DMS 273 (cell line): Measurements from ENCODE around the gene UHRF2.
"Not testable (repeated sequence)": the region's sequence is repeated elsewhere in the genome, so short reads cannot be mapped to it uniquely, and the experiment has no call there.

ENCODE experiments used
- DNase-seq: peaks from one replicate; lab custom pipeline; 2025; ENCODE audit not compliant: unreplicated experiment; lab: John Stamatoyannopoulos, UW

Gene UHRF2, protein sequence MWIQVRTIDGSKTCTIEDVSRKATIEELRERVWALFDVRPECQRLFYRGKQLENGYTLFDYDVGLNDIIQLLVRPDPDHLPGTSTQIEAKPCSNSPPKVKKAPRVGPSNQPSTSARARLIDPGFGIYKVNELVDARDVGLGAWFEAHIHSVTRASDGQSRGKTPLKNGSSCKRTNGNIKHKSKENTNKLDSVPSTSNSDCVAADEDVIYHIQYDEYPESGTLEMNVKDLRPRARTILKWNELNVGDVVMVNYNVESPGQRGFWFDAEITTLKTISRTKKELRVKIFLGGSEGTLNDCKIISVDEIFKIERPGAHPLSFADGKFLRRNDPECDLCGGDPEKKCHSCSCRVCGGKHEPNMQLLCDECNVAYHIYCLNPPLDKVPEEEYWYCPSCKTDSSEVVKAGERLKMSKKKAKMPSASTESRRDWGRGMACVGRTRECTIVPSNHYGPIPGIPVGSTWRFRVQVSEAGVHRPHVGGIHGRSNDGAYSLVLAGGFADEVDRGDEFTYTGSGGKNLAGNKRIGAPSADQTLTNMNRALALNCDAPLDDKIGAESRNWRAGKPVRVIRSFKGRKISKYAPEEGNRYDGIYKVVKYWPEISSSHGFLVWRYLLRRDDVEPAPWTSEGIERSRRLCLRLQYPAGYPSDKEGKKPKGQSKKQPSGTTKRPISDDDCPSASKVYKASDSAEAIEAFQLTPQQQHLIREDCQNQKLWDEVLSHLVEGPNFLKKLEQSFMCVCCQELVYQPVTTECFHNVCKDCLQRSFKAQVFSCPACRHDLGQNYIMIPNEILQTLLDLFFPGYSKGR

DNA sequence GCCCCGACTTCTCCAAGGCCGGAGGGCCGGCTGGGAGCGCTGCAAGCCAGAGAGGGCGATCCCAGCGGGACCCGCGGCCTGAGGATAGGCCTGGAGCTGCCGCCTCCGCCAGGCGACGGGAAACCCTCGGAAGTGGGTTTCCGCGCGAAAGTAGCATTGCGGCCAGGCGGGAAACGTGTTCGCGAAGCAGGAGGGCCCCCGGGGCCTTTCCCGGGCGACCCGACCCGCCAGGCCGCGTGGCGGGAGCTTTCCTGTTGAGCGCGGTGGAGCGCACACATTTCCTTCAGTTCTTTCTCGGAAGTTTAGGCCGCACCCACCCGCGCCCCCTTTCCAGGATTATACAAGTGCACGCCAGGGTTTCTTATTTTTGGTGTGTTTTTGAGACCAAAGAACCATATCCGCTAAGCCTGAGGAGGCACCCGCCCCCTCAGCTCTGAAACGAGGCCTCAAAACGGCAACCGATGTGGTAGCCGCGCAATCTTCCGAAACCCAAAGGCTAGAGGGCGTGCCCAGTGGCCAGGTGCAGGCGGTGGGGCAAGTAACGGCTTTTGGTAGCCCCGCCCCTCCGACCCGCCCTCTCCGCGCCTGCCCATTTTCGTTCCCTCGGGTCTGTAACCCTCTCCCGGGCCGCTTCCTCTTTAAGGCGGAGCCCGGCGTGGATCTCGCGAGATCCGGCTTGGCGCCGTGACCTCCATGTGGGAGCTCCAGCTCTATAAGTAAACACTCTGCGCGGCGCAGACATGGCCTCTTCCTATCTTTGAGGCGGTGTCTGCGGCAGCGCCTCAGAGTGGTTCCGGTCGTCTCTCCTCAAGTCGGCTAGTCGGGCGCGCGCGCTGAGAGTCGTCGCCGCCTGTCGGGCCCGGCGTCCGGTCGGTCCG lies at the start of gene UHRF2:
Gene UHRF2, plus strand, starts transcription at position 713 of the 878 bp plus-strand sequence. CDS start 292 bp downstream, outside the sequence.
- peak; percentile 98 for DNase-seq

DNA sequence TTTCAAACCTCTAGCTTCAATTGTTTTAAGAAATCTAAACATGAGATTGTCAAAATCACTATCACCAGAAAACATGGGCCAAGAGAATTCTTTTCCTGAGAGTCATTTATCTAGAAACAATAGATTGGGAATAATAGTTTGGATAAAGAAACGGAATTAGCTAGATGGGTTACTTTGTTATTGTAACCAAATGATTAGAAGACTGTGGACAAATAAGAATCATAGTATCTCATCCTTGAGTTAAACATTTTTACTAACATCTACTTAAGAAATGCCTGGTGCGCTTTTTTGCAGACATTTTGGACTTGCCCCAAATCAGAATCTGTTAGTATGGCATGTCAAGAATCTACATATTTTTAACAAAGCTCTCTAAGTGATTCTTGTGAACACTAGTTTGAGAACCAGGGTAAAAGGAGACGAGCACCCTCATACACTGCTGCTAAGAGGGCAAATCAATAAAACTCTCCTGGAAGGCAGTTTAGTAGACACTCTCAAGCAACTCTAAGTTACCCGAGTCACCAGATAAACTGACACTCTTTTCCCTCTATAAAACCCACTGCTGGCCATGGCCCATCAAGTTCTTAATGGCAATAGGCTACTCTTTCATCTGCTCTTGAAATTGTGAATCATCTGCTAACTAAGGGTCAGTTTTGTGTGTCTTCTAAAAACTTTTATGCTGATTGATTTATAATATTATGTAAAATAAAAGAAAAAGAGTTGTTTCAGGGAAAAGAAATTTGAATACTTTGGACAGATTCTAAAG lies 45.7 kb upstream of the UHRF2 start:
- no peak for DNase-seq

DNA sequence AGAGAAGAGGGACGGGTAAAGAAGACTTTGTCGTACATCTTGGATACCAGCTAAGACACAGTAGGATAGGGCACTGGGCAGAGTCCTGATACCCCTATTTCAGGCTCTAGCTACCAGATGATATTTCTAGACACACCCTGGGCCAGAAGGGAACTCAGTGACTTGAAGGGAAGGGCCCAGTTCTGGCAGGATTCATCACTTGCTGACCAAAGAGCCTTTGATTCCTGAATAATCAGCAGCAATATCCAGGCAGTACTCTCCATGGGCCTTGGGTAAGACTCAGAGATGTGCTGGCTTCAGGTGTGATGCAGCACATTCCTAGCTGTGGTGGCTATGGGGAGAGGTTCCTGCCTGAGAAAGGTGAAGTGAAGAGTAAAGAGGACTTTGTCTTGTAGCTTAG lies 44.2 kb upstream of the UHRF2 start:
- no peak for DNase-seq

DNA sequence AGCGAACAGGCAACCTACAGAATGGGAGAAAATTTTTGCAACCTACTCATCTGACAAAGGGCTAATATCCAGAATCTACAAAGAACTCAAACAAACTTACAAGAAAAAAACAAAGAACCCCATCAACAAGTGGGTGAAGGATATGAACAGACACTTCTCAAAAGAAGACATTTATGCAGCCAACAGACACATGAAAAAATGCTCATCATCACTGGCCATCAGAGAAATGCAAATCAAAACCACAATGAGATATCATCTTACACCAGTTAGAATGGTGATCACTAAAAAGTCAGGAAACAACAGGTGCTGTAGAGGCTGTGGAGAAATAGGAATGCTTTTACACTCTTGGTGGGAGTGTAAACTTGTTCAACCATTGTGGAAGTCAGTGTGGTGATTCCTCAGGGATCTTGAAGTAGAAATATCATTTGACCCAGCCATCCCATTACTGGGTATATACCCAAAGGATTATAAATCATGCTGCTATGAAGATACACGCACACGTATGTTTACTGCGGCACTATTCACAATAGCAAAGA lies 31.5 kb upstream of the UHRF2 start:
- not testable (repeated sequence) for DNase-seq

DNA sequence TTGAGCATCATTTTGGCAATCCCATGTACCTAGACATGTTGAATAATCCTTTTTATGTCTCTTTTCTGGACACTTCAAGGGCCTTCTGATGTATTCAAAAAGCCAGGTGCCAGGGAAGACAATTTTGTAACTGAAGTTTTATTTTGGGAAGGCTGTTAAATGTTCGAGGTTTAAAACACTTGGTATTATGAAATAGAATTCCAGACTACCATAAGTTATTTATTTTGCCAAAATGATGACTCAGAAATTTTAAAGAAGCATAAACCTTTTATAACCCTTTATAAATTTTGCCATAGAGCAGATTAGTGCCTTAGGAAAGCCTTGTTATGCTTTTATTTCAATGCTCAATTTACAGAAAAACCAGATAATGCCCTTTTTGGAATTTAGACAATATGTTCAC lies 30.3 kb upstream of the UHRF2 start:
- DNase-seq, result no peak

DNA sequence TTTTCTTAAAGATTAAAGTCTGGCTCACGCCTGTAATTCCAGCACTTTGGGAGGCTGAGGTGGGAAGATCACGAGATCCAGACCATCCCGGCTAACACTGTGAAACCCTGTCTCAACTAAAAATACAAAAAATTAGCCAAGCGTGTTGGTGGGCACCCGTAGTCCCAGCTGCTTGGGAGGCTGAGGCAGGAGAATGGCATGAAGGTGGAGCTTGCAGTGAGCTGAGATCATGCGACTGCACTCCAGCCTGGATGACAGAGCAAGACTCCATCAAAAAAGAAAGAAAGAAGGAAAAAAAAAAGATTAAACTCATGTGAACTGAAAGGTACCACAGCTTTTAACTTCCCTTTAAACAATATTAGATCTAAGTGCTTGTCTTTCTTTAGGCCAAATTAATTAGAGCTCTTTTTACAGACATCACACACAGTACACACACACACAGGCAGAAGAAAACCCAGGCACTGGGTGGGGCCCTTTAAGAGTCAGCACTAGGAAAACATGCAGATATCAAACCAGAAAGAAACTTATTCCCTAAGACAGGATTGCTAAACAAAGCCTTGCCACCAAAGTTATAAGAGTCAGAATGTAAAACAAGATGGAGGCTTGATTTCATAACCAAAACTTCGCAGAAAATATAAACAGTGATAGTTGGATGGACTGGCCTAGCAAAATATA lies 29.3 kb upstream of the UHRF2 start:
- DNase-seq, result no peak

DNA sequence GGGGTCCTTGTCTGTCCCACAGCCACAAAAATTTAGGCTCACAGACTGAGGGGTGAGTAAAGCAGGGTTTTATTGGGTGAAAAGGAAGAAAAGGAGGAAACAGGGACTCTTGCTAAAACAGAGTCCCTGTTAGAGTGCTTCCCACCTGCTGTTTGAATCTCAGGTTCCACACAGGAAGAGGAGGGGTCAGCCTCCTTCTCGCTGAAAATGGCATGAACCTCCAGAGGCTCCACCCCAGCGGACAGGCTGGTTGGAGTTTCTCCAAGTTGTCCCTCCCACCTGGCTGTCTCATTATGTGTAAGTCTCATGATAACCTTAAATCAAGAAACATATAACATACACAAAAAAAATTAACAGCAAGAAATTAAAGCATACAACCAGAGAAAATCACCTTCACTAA lies 28.3 kb upstream of the UHRF2 start:
- peak; percentile 12 for DNase-seq

DNA sequence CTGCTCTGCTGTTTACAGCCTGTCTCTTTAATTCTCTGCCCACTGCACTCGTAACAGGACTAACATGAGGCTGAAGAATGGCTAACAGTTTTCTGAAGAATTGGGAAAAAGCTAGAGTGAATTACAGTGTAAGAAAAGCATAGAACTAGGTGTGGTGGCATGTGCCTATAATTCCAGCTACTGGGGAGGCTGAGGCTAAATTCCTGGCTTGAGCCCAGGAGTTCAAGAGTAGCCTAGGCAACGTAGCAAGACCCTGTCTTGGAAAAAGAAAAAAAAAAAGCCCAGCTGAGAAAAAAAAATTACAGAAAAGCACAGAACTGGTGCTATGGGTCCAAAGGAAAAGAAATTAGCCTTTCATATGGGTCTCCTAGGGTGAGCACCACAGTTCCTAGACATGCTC lies 13.9 kb upstream of the UHRF2 start:
- DNase-seq, result no peak

DNA sequence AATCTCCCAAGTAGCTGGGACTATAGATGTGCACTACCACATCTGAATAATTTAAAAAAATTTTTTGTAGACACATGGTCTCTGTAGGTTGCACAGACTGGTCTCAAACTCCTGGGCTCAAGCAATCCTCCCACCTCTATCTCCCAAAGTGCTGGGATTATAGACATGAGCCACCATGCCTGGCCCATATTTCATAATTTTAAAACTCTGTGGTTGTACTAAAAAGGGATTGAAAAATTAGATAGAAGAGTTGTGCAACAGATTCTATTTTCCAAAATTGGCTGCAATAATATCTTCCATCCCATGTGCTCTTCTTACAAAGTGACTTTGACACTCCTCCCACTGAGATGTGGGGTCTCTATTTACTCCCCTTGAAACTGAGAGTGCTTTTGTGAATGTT lies 7.6 kb upstream of the UHRF2 start:
- DNase-seq, result no peak

DNA sequence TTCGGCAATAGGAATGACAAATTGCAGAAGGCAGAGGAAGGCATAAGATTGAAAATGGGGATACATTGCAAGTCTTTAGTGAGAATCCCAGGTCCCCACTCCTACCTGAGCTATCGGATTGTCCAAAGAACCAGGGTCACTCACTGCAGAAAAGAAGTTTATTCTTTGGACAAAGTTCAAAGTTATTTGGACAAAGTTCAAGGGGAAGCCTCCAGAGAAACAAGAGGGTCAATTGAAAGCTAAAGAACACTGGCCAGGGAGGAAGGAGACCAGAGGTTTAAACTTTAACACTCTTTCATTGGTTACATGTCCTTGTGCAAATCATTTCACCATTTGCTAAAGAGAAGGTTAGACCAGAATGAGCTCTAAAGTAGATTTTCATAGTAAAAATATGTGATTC lies 5.2 kb upstream of the UHRF2 start:
- DNase-seq, result no peak

DNA sequence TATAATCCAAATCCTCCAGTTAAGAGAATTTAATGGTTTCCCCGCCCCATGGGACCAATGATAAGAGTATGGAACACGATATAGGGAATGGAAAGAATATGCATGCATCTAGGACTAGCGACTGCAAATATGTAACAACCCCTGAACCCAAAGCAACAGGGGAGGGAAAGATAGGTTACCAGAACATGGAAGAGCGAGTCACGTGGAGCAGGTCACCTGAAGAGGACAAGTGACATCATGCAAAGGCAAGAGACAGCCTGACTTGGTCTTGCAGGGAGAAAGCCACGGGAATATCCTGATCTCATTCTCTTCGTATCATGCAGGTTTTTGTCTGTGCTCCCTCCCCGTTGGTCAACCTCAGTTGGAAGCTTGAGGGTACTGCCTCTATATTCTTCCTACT lies 4.7 kb upstream of the UHRF2 start:
- DNase-seq, result no peak

DNA sequence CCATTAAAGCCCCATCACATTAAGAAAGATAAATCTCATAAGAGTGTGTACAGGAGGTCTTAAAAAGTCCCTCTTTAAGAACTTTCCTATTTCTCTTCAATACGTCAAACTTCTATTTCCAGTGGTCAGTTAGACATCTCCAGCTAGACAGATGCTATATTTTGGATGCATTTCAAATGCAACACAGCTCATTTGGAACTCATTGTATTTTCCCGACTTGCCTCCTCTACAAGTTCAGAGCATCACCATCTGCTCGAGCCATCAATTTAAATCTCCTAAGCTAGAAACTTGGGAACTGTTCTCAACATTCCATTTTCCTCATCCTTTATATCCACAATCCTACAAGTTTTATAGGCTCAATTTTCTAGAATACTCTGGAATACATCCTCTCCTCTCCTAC lies 3.2 kb upstream of the UHRF2 start:
- DNase-seq, result peak; percentile 71

DNA sequence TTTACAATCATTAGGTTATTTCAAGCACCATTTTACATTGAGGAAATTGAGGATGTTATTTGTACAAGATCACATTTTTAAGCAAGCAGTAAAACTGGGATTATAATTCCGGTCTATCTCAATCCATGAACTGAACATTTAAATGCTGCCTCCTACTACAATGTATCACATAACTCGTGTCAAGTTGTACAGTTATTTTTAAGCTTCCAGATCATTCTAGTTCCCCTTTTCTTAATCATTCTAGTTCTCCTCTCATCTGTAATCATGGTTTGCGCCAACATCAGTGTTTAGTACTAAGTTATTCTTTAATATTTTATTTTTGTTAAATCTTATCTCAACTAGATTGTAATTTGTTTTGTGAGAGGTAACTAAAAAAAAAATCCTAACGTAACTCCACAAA lies 2.4 kb upstream of the UHRF2 start:
- no peak for DNase-seq

DNA sequence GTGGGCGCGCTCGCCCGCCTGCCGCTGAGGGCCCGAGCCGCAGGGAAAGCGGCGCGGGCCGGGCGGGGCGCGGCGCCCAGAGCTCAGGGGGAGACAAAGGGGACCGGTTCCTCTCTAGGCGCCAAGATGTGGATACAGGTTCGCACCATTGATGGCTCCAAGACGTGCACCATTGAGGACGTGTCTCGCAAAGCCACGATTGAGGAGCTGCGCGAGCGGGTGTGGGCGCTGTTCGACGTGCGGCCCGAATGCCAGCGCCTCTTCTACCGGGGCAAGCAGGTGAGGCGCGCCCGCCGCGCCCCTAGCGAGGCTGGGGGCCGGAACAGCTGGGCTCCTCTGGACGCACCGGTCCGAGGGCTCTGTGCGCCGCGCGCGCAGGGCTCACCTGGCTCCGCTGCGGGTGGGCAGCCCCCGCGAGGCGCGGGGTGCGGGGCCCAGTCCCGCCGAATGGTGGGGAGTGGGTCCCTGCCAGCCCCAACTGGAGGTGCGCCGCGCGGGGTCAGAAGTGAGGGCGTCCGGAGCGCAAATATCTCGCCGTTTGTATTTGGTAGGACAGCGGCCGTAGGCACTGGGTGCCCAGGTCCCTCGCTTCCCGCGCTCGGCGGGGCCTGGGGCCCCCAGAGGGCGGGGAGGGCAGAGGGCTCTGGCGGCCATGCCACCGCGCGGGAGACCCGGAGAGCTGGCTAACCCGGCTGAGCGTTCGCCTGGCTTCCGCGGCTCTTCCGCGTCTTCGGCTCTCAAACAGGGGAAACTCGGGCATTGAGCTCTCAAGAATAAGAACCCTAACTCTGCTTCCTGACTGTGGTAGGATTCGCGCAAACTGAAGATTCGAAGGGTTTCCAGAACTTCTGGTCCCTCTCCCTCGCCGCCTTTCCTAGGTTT lies 607 bp downstream of the UHRF2 start:
- peak; percentile 67 for DNase-seq

DNA sequence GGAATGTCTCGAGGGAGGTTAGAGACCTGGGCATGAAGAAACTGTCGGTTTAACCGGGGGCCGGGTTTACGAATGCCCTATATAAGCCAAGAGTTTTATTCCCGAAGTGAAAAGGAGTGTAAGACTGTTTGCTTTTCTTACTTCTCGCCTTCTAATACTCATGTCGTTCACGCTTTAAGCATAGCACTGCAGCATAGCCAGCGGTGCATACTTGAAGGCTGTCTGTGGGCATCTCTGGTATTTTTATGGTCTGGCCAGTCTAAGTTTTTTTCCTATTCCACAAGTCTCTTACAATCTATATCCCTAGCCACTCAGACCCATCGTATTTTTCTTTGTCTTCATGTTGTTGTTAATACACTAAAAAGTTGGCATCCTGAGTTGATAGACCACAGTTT lies 1.2 kb downstream of the UHRF2 start:
- DNase-seq, result peak; percentile 38

DNA sequence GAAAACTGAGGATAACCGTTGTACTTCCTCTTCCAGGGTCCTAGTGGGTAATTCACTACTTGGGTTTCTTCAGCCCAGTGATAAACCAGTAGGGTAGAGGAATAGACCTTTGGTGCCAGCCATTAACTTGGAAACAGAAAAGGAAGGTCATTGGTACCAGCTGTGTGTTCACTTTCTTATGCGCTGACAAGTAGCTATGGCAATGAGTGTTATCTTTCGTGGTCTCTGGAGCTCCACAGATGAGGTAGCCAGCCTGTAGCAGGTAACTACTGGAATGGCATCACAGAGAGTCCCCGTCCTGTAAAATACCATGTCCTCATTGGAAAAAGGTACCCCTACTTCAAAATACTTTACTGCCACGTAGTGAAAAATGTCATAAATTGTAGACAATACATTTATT lies 2.3 kb downstream of the UHRF2 start:
- peak; percentile 17 for DNase-seq

DNA sequence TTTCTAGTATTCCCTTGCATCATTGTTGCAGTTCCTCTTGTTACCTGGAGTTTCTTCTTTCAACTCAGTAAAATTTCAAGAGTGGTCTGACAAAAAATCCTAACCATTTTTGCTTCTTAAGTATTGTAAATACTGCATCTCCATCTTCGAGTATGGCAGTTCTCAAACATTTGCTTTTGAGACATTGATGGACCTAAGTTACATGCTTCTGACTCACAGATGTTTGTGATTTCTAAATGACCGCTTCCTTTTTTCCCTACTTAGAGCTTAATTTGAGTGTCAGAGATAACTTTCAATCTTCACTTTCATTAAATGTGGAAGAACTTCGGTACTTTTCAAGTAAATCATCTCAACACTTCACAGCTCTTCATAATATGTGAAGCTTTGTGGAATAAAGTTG lies 4.2 kb downstream of the UHRF2 start:
- no peak for DNase-seq

DNA sequence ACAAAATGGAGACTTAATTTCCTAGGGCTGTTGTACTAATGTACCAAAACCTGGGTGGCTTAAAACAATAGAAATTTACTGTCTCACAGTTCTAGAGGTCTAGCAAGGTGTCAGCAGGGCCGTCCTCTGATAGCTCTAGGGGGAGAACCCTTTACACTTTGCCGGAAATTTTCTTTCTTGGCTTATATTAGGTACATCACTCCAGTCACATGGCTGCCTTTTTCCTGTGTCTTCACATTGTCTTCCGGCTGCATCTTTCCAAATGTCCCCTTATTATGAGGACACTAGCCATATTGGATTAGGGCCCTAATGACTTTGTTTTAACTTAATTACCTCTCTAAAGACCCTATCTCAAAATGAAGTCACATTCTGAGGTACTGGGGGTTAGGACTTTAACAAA lies 5.8 kb downstream of the UHRF2 start:
- no peak for DNase-seq

DNA sequence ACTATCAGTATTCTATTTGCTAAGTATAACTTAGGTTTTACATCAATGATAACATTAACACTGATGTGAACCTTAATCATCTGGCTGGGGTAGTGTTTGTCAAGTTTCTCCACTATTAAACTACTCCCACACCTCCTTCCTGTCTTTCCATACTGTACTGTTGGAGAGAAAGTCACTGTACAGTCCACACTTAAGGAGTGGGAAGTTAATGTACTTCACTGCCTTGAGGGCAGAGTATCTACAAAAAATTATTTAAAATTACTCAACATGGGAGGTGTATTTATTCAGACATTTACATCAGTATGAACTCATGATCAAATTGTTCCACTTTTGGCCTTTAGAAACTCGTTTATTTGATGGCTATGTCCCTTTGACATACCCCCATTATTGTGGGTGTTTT lies 11.9 kb downstream of the UHRF2 start:
- DNase-seq, result no peak
